ENCODE measurements around the gene EBF3.

EBF3 gene

GRCh38 chr10:129970465-129971364, 6.6 kb upstream of the EBF3 start:
- intact Hi-C loops (cut with DNase I; ENCODE audit: low total_unique reads), result loop anchor here (5.0 to 10.0 kb wide), 2 partner anchors 164 to 938 kb away; partner anchors contain the start of gene GLRX3
- Histone ChIP-seq H3K27ac (no peak overlapping the region), H3K4me1 (peaks cover 0 to 55% (median 33%) of the 10 kb centered on the region in 4 donors), H3K4me3 (peak overlapping the region; percentile 27 to 42), H3K36me3 (no peaks in the 10 kb centered on the region), H3K27me3 (peaks cover 0 to 96% of the 10 kb centered on the region in 2 donors), H3K9me3 (no peaks in the 10 kb centered on the region)
- TF ChIP-seq CTCF (IDR thresholded peaks at IDR 0.05), result no peak
- peak in 1 of 2 donors; percentile 54 for DNase-seq

DNA sequence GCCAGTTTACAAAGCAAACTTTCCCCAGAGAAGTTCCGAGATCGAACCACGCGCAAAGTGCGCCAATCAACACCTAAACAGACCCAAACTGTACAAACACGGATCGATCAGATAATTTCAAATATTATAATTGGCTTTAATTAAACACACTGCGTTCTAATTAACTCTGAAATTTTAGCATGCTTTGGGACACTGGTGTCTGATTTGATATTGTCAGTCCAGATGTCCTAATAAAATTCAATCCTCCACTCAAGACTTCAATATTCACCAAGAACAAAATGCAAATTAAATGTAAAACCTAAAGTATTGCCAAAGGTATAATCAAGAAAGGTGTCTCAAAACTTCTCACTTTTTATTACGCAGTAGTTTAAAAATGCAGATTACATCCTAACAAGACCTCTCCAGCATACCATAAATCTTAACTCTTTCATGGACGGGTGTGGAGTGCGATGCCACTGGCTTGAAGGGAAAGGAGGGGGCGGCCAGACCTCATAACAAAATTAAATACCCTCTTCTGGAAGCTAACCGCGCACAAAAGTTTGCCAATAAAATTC, 5.9 kb upstream of the EBF3 start:
- intact Hi-C loops (cut with DNase I; ENCODE audit: low total_unique reads), result loop anchor here (5.0 to 10.0 kb wide), 3 partner anchors 78 to 938 kb away; partner anchors contain the start of gene GLRX3
- Histone ChIP-seq H3K27ac (no peak overlapping the region), H3K4me1 (peaks cover 0 to 58% (median 35%) of the 10 kb centered on the region in 4 donors), H3K27me3 (peaks cover 0 to 96% of the 10 kb centered on the region in 2 donors), H3K36me3 (no peaks in the 10 kb centered on the region), H3K9me3 (no peaks in the 10 kb centered on the region), H3K4me3 (peak overlapping the region in 1 of 2 donors; percentile 24)
- DNase-seq, result no peak
- no peak for TF ChIP-seq CTCF (IDR thresholded peaks at IDR 0.05)

- no peak overlapping the region for H3K27ac ChIP-seq
- intact Hi-C loops (cut with DNase I; ENCODE audit: low total_unique reads), result loop anchor here (5.0 kb wide), 1 partner anchor 77 kb away; no protein-coding TSS in a partner anchor
- no peak for TF ChIP-seq CTCF (IDR thresholded peaks at IDR 0.05)
- no peaks in the 10 kb centered on the region for H3K9me3 ChIP-seq
- H3K36me3 ChIP-seq, result no peaks in the 10 kb centered on the region
- peak overlapping the region in 1 of 2 donors; percentile 24 for H3K4me3 ChIP-seq
- peaks cover 0 to 65% (median 41%) of the 10 kb centered on the region in 4 donors for H3K4me1 ChIP-seq
- DNase-seq, result peak in 1 of 2 donors; percentile 62
- H3K27me3 ChIP-seq, result peaks cover 0 to 96% of the 10 kb centered on the region in 2 donors
Observed at GRCh38 chr10:129969184-129969910, 5.3 kb upstream of the EBF3 start.

- no peak overlapping the region for H3K27ac ChIP-seq
- DNase-seq, result peak in 1 of 2 donors; percentile 75
- intact Hi-C loops (cut with DNase I; ENCODE audit: low total_unique reads), result loop anchor here (5.0 kb wide), 1 partner anchor 77 kb away; no protein-coding TSS in a partner anchor
- peaks cover 0 to 92% of the 10 kb centered on the region in 2 donors for H3K27me3 ChIP-seq
- no peaks in the 10 kb centered on the region for H3K9me3 ChIP-seq
- H3K4me3 ChIP-seq, result peak overlapping the region in 1 of 2 donors; percentile 24
- H3K4me1 ChIP-seq, result peaks cover 0 to 65% (median 41%) of the 10 kb centered on the region in 4 donors
- peak; percentile 54 to 61 for TF ChIP-seq CTCF (IDR thresholded peaks at IDR 0.05)
- H3K36me3 ChIP-seq, result no peaks in the 10 kb centered on the region
Observed at GRCh38 chr10:129968853-129969183, 4.7 kb upstream of the EBF3 start.

All from tibial artery (tissue), 4 donors.